Neutrophil (primary cell): ENCODE data around the gene TRABD2B.

Experiments
- H3K27ac ChIP-seq: fragments of 200-600 bp; sonication (generic); 2 replicates; pipeline ENCODE4 v1.5.1; 2016; ENCODE audit warnings: mild to moderate bottlenecking, moderate library complexity
- H3K27me3 ChIP-seq: fragments of 200-600 bp; sonication (generic); 2 replicates; pipeline ENCODE4 v1.6.0; 2016; ENCODE audit warnings: mild to moderate bottlenecking
- H3K36me3 ChIP-seq: fragments of 200-600 bp; sonication (generic); 2 replicates; pipeline ENCODE4 v1.5.1; 2017
- H3K4me1 ChIP-seq, 2 experiments: fragments of 200-600 bp in 1 of 2; sonication (generic) in 1 of 2; 1 replicate in 1 of 2; 2 replicates in 1 of 2; pipeline versions ENCODE4 v1.5.1 to v1.6.1; 2013 to 2016; ENCODE audit warnings: low read depth in 1 of 2, low read length in 1 of 2, mild to moderate bottlenecking in 1 of 2, moderate library complexity in 1 of 2; ENCODE audit not compliant: control insufficient read depth in 1 of 2, insufficient read depth in 1 of 2
- H3K4me3 ChIP-seq, 2 experiments: fragments of 200-600 bp in 1 of 2; sonication (generic) in 1 of 2; 1 replicate in 1 of 2; 2 replicates in 1 of 2; pipeline ENCODE4 v1.5.1; 2013 to 2016; ENCODE audit warnings: low read depth in 1 of 2, low read length in 1 of 2, mild to moderate bottlenecking in 1 of 2, moderate library complexity in 1 of 2
- H3K9me3 ChIP-seq: fragments of 200-600 bp; sonication (generic); 2 replicates; pipeline ENCODE4 v1.5.1; 2016
- TF ChIP-seq, protein P1 (sequence below): fragments of 200-600 bp; sonication (generic); IDR thresholded peaks from 2 replicates; pipeline ENCODE4 v1.5.1; 2016; ENCODE audit warnings: antibody characterized with exemption

TRABD2B gene

DNA sequence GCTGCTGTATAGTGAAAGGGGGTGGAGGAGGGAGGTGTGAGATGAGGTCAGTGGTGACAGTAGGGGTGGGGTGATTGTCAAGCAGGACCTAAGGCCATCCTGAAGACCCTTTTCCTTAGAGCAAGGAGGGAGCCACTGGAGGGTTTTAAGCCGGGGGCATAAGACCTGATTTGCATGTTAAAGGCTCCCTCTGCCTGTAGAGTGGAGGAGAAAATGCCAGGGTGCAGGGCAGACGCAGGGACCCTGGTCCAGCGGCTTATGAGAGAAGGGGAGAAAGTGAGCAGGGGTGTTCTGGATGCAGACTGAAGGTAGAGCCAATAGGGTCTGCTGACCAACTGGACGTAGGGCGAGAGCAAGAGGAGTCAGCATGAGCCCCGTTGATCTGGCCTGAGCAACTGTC is 154.1 kb downstream of the TRABD2B start:
- H3K27ac ChIP-seq: no peak overlapping the region
- no peaks in the 10 kb centered on the region for H3K9me3 ChIP-seq
- no peak overlapping the region for H3K4me3 ChIP-seq
- H3K36me3 ChIP-seq: no peaks in the 10 kb centered on the region
- no peaks in the 10 kb centered on the region for H3K4me1 ChIP-seq
- TF ChIP-seq, protein P1, sequence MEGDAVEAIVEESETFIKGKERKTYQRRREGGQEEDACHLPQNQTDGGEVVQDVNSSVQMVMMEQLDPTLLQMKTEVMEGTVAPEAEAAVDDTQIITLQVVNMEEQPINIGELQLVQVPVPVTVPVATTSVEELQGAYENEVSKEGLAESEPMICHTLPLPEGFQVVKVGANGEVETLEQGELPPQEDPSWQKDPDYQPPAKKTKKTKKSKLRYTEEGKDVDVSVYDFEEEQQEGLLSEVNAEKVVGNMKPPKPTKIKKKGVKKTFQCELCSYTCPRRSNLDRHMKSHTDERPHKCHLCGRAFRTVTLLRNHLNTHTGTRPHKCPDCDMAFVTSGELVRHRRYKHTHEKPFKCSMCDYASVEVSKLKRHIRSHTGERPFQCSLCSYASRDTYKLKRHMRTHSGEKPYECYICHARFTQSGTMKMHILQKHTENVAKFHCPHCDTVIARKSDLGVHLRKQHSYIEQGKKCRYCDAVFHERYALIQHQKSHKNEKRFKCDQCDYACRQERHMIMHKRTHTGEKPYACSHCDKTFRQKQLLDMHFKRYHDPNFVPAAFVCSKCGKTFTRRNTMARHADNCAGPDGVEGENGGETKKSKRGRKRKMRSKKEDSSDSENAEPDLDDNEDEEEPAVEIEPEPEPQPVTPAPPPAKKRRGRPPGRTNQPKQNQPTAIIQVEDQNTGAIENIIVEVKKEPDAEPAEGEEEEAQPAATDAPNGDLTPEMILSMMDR: no peak
- peaks cover 30% of the 10 kb centered on the region for H3K27me3 ChIP-seq

DNA sequence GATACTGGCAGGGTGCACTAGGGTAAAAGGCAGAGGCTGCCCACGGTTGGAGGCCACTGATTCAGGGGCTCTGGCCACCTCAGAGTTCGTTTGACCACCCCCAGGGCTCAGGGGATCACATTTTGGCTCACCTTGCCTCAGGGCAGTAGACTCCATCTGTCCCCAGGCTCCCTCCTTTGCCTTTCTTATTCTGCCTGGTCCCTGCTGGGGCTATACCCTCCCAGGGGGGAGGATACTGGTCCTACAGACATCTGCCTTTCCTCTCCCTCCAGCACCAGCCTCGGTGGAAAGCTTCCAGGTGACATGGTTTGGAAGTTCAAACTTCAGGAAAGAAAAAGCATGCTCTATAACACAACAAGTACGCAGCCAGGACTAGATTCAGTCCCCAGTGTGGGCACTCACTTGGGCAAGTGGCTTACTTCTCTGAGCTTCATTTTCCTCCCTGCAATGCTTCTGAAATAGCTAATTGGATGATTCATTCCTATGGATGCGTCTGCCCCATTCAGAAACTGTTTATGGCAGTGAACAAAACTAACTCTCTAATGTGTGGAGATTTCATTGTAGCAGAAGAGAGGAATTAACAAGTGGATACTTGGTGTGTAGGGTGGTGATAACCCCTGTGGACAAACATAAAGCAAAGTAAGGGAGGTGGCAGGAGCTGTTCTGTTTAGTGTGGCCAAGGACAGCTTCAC is 154.8 kb downstream of the TRABD2B start:
- Histone ChIP-seq H3K36me3 (no peaks in the 10 kb centered on the region), H3K27me3 (peaks cover 30% of the 10 kb centered on the region), H3K27ac (no peak overlapping the region), H3K4me1 (no peaks in the 10 kb centered on the region), H3K4me3 (no peak overlapping the region), H3K9me3 (no peaks in the 10 kb centered on the region)
- TF ChIP-seq, protein P1: no peak

DNA sequence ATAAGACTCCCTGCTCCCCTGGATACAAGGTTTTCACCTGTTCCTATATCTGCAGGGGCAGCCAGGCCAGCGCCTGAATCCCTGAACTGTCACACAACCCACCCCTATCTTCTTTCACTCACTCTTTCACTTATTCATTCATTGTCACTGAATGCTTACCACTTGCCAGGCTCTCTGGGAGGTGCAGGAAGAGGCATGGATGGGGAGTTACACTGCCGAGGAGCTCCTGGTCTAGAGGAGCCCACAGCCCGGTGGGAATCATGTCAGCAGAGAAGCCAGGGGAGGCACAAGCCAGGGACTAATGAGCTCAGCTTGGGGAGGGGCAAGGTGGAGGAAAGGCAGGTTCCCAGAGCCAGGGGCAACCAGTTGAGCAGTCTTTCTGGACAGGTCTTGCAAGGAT is 155.8 kb downstream of the TRABD2B start:
- Histone ChIP-seq H3K27ac (no peak overlapping the region), H3K36me3 (no peaks in the 10 kb centered on the region)
- TF ChIP-seq, protein P1: no peak

DNA sequence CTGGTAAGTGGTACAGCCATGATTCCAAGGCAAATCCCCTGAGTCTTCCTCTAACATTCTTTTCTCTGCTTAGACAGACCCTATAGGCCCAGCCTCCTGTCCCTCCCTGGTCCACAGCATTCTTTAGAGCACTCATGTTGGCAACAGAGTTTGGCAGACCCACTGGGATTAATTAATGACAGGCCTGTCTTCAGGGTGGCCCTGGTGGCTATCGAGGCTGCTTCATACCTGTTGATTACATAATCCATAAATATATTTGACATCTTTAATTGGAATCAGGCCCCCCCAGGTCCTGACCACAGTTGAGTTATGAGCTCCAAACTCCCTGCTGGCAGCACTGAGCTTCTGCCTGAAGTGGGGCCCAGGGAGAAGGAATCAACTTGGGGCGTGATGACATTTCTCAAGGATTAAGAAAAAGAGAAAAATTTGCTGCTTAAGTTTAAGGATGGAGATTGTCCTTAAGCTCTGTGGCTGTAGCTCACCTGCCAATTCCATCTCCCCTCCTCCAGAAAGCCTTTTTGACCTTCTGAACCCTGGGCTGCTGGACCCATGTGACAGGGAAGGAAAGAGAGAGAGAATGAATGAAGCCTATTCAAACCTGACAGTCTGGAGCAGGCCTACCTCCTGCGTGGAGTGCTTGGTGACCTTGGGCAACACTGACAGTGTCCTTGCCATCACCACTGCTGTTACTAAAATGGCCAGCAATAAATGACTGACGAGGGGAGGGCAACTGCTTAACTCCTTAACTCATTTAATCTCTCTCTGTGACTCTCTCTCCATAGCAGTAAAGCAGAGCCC is 156.6 kb downstream of the TRABD2B start:
- no peak overlapping the region for H3K27ac ChIP-seq
- H3K4me3 ChIP-seq: no peak overlapping the region
- TF ChIP-seq, protein P1: no peak
- no peaks in the 10 kb centered on the region for H3K9me3 ChIP-seq
- H3K27me3 ChIP-seq: peaks cover 23% of the 10 kb centered on the region
- H3K36me3 ChIP-seq: no peaks in the 10 kb centered on the region
- no peaks in the 10 kb centered on the region for H3K4me1 ChIP-seq

More for the DNA sequence above, 155.8 kb downstream of the TRABD2B start:
- no peaks in the 10 kb centered on the region for H3K4me1 ChIP-seq
- no peaks in the 10 kb centered on the region for H3K9me3 ChIP-seq
- H3K4me3 ChIP-seq: no peak overlapping the region
- peaks cover 30% of the 10 kb centered on the region for H3K27me3 ChIP-seq

DNA sequence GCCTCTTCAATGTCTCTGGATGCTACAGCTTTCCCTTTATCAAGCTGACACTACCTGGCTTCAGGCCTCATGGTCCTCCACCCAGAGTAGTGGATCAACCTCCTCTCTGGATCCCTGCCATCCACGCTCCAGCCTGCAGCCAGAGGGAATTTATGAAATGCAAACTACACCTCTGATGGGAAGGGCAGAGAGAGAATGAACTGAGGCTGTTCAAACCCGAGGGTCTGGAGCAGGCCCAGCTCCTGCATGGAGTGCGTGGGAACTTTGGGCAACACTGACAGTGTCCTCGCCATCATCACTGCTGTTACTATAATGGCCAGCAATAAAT is 157.8 kb downstream of the TRABD2B start:
- Histone ChIP-seq H3K36me3 (no peaks in the 10 kb centered on the region), H3K4me3 (no peak overlapping the region), H3K27ac (no peak overlapping the region), H3K9me3 (no peaks in the 10 kb centered on the region), H3K27me3 (peaks cover 23% of the 10 kb centered on the region), H3K4me1 (no peaks in the 10 kb centered on the region)
- TF ChIP-seq, protein P1: no peak
